ENCODE results near the gene FIBP. TPM values are rescaled to one million over a fixed set of nuclear protein-coding genes. Genes with fewer than 3 reads are reported as not detected.
A peak's percentile ranks its signal among the peaks of the same experiment; 100 is the strongest.

FIBP gene
- total RNA-seq, 1 donor from 2014 or later: 67.4 TPM

GRCh38 chr11:65862941-65863888 lies 25.1 kb downstream of the FIBP start:
- Mint-ChIP-seq H3K27me3 (ENCODE audit: low read depth, unreplicated experiment) (no peaks in the 10 kb centered on the region), H3K9me3 (ENCODE audit: unreplicated experiment) (no peaks in the 10 kb centered on the region), H3K4me3 (ENCODE audit: unreplicated experiment) (peak overlapping the region; percentile 95), H3K36me3 (ENCODE audit: low read depth, unreplicated experiment) (peaks cover 13% of the 10 kb centered on the region), H3K4me1 (ENCODE audit: low read depth, unreplicated experiment) (peaks cover 16% of the 10 kb centered on the region), H3K27ac (ENCODE audit: unreplicated experiment) (peak overlapping the region; percentile 47)
- peak overlapping the region; percentile 96 for H3K4me2 ChIP-seq (ENCODE audit: low read length)
- H3K4me3 ChIP-seq (ENCODE audit: insufficient read depth, low read depth, low read length): no peak overlapping the region
- no peaks in the 10 kb centered on the region for H3K9me3 ChIP-seq (ENCODE audit: insufficient read depth, low read depth, low read length)
- no peak overlapping the region for H2AFZ ChIP-seq (ENCODE audit: low read depth, low read length)
- no peak for TF ChIP-seq EZH2 (IDR thresholded peaks at IDR 0.05; ENCODE audit: insufficient read depth, low read length)
- TF ChIP-seq, protein P1, sequence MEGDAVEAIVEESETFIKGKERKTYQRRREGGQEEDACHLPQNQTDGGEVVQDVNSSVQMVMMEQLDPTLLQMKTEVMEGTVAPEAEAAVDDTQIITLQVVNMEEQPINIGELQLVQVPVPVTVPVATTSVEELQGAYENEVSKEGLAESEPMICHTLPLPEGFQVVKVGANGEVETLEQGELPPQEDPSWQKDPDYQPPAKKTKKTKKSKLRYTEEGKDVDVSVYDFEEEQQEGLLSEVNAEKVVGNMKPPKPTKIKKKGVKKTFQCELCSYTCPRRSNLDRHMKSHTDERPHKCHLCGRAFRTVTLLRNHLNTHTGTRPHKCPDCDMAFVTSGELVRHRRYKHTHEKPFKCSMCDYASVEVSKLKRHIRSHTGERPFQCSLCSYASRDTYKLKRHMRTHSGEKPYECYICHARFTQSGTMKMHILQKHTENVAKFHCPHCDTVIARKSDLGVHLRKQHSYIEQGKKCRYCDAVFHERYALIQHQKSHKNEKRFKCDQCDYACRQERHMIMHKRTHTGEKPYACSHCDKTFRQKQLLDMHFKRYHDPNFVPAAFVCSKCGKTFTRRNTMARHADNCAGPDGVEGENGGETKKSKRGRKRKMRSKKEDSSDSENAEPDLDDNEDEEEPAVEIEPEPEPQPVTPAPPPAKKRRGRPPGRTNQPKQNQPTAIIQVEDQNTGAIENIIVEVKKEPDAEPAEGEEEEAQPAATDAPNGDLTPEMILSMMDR (IDR thresholded peaks at IDR 0.05; ENCODE audit: insufficient read depth, low read depth, low read length): no peak
- no peak for DNase-seq (ENCODE audit: low read depth)
- no peaks in the 10 kb centered on the region for H3K27me3 ChIP-seq (ENCODE audit: insufficient read depth, low read length)
- H3K36me3 ChIP-seq (ENCODE audit: insufficient read depth, low read length): peaks cover 26% of the 10 kb centered on the region
- H4K20me1 ChIP-seq (ENCODE audit: insufficient read depth, low read length): peaks cover 64% of the 10 kb centered on the region
- peaks cover 39% of the 10 kb centered on the region for H3K4me1 ChIP-seq (ENCODE audit: insufficient read depth, low read length)
- H3K9ac ChIP-seq (ENCODE audit: low read length): peak overlapping the region; percentile 89
- H3K79me2 ChIP-seq (ENCODE audit: insufficient read depth, low read length): peaks cover 42% of the 10 kb centered on the region
- no peak for FAIRE-seq
- no peak overlapping the region for H3K27ac ChIP-seq (ENCODE audit: low read depth, low read length)

DNA sequence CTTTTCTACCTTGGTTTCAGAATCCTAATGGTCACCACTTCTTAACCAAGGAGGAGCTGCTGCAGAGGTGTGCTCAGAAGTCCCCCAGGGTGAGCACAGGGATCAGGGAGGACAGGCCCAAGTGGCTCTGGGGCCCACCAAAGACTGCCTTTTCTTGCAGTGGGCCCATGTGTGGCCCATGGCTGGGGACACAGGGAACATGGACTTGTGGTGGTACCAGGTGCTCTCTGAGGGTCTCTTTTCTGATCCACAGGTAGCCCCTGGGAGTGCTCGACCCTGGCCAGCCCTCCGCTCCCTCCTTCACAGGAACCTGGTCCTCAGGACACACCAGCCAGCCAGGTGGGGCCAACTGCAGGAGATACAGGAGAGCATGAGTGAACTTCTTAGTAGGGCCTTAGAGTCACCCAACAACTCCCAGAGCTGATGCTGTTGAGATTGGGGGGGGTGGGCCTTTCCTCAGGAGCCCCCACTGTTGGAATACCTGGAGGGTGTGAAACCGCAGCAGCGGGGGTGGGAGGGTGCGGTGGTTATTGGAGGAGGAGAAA lies 26.0 kb downstream of the FIBP start:
- Histone ChIP-seq H3K4me3 (ENCODE audit: insufficient read depth, low read depth, low read length) (peak overlapping the region; percentile 98), H3K27ac (ENCODE audit: low read depth, low read length) (no peak overlapping the region)
- DNase-seq (ENCODE audit: low read depth): no peak

More for the DNA sequence above, 26.0 kb downstream of the FIBP start:
- peaks cover 37% of the 10 kb centered on the region for H3K4me1 ChIP-seq (ENCODE audit: insufficient read depth, low read length)
- H3K4me2 ChIP-seq (ENCODE audit: low read length): peak overlapping the region; percentile 96
- H3K4me3 Mint-ChIP-seq (ENCODE audit: unreplicated experiment): peak overlapping the region; percentile 95
- peaks cover 58% of the 10 kb centered on the region for H4K20me1 ChIP-seq (ENCODE audit: insufficient read depth, low read length)
- H3K27me3 Mint-ChIP-seq (ENCODE audit: low read depth, unreplicated experiment): no peaks in the 10 kb centered on the region
- H3K36me3 ChIP-seq (ENCODE audit: insufficient read depth, low read length): peaks cover 26% of the 10 kb centered on the region
- peaks cover 49% of the 10 kb centered on the region for H3K79me2 ChIP-seq (ENCODE audit: insufficient read depth, low read length)
- H3K27ac Mint-ChIP-seq (ENCODE audit: unreplicated experiment): no peak overlapping the region
- peaks cover 8% of the 10 kb centered on the region for H3K36me3 Mint-ChIP-seq (ENCODE audit: low read depth, unreplicated experiment)
- no peak for TF ChIP-seq EZH2 (IDR thresholded peaks at IDR 0.05; ENCODE audit: insufficient read depth, low read length)
- TF ChIP-seq, protein P1 (IDR thresholded peaks at IDR 0.05; ENCODE audit: insufficient read depth, low read depth, low read length): no peak
- no peaks in the 10 kb centered on the region for H3K9me3 ChIP-seq (ENCODE audit: insufficient read depth, low read depth, low read length)
- H3K27me3 ChIP-seq (ENCODE audit: insufficient read depth, low read length): no peaks in the 10 kb centered on the region
- peaks cover 12% of the 10 kb centered on the region for H3K4me1 Mint-ChIP-seq (ENCODE audit: low read depth, unreplicated experiment)
- H3K9ac ChIP-seq (ENCODE audit: low read length): peak overlapping the region; percentile 89
- H2AFZ ChIP-seq (ENCODE audit: low read depth, low read length): no peak overlapping the region
- H3K9me3 Mint-ChIP-seq (ENCODE audit: unreplicated experiment): no peaks in the 10 kb centered on the region
- no peak for FAIRE-seq
